GM12892 (cell line): ENCODE results near the gene C1orf122. TPM values are rescaled to one million over a fixed set of nuclear protein-coding genes. Genes with fewer than 3 reads are reported as not detected.
"Not testable (repeated sequence)": the region's sequence is repeated elsewhere in the genome, so short reads cannot be mapped to it uniquely, and the experiment has no call there.

Experiments used
- DNase-seq: peaks from one replicate; pipeline ENCODE4 v3.0.0; 2011; ENCODE audit not compliant: insufficient read length
- FAIRE-seq: peaks from 2 replicates; lab custom pipeline; 2011; peaks lifted over from hg19 to GRCh38; lab: Jason Lieb, UNC
- POLR2A ChIP-seq: IDR thresholded peaks from 2 replicates; pipeline ENCODE4 v1.6.1; 2011; ENCODE audit warnings: low read depth, low read length, control low read depth
- POLR2AphosphoS5 ChIP-seq: IDR thresholded peaks from 2 replicates; pipeline ENCODE4 v1.6.1; 2011; ENCODE audit warnings: low read depth, low read length, control low read depth
- TAF1 ChIP-seq: IDR thresholded peaks from 2 replicates; pipeline ENCODE4 v1.6.1; 2011; ENCODE audit warnings: low read depth, mild to moderate bottlenecking, control low read depth, low read length, borderline replicate concordance
- polyA plus RNA-seq: library from polyadenylated mRNA; unstranded; fragments of >200 nt; gene quantifications from one replicate; pipeline ENCODE4 v1.2.1, GENCODE V29; 2012; ENCODE audit warnings: missing spikeins, inconsistent platforms; ENCODE audit not compliant: missing spikeins

C1orf122 gene
- 11.1 TPM for polyA plus RNA-seq

GRCh38 chr1:37807555-37808368 is at the start of gene C1orf122, which contains the start of gene YRDC:
TSS of gene C1orf122 (plus strand) at chr1:37807790. CDS start at chr1:37808405, 615 bp downstream.
TSS of gene YRDC (minus strand) at chr1:37808208. CDS start at chr1:37808180, 28 bp downstream.
- FAIRE-seq = peak; percentile 91
- TF ChIP-seq POLR2AphosphoS5 = peak; percentile 81
- TF ChIP-seq TAF1 = peak; percentile 69
- peak; percentile 88; the same call in 1 of the 2 replicates for TF ChIP-seq POLR2A
- DNase-seq = peak; percentile 99

DNA sequence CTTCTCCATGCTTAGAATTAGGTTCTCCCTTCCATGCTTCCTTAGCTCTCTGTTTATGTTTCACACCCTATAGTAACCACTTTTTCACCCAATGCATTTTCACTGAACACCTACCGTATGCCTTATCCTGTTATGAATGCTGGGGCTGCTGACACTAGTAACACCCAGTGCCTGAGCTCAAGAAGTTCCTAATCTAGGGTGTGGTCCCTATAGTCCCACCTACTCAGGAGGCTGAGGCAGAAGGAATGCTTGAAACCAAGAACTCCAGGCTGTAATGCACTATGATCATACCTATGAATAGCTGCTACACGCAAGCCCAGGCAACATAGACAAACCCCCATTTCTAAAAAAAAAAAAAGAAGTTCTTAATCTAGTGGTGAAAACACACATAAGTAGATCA is 48.1 kb upstream of the C1orf122 start:
- FAIRE-seq (no peak), DNase-seq (no peak)
- TF ChIP-seq POLR2A = no peak
- TF ChIP-seq POLR2AphosphoS5 = no peak
- no peak for TF ChIP-seq TAF1

DNA sequence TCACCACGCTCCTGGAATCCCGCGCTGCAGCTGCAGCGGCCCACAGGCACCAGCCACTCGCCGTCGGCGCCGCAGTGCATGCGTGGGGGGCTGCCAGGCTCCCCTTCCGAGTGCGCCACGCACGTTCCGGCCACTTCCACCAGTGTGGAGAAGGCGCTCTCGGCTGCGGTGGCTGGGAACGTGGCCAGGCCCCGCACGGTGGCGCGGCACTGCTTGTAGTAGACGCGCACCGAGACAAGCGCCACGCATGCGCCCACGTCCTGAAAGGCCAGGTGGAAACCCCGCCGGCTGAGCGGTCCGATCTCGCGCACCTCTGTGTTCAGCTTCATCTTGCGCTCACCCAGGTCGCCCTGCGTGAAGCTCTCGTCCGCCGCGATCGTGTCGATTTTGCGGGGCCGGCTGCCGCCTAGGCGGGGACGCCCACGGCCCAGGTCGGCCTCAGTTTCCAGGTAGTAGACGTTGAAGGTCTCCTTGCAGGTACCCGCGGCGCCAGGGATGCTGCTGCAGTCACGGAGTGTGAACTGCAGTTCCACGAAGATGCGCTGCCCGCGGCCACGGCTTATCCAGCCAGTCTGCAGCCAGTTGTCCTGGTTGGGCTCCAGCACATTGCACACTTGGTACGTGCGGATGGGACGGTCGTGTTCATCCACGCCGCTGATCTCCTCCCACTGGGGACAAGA is 46.0 kb upstream of the C1orf122 start:
- DNase-seq (no peak), FAIRE-seq (no peak)
- TF ChIP-seq TAF1 = no peak
- TF ChIP-seq POLR2A = no peak
- no peak for TF ChIP-seq POLR2AphosphoS5

DNA sequence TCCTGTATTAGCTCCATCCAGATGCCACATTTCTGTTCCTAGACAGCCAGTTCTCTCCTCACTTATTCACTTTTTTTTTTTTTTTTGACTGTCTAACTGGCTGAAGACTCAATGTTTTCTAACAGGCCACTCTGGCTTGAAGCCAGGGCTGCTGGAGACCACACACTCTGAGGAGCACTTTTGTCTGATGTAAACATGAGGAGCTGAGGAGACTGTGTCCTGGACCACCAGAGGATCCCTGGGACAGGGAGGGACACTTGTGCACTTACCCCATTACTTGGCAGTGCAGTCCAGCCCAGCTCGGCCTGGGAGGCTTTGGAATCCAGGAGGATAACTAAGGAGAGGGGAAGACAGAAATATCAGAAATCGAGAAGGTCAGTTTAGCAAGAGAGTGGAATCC is 45.1 kb upstream of the C1orf122 start:
- no peak for FAIRE-seq
- TF ChIP-seq POLR2AphosphoS5 = no peak
- no peak for DNase-seq

DNA sequence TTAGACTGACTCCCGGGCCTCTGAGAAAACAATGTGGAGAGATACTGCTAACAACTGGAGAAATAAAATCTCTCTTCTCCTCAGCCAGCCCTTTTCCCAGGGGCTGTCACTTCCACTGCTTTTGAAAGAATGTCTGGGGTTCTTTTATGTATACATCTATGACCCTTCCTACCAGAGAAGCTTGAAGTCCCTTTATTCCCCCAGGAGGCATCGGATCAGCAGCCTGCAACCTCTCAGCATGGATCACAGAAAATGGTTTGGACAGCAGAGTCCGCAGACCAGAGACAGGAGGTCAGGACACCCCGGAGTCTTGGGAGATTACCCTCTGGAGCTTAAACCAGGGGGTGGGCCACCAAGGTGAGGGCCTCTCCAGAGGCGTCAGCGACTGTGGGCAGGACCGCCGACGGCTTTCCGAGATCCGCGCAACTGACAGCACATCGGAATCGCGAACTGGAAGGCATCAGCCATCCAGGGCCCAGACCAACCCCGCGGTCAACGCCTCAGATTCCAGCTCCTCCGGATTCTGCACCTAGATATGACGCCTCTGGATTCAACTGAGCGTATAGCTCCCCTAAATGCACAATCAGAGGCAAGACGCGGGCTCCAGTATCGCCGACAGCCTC is 43.7 kb upstream of the C1orf122 start:
- FAIRE-seq (no peak), DNase-seq (no peak)
- TF ChIP-seq TAF1 (no peak), POLR2A (no peak), POLR2AphosphoS5 (no peak)

DNA sequence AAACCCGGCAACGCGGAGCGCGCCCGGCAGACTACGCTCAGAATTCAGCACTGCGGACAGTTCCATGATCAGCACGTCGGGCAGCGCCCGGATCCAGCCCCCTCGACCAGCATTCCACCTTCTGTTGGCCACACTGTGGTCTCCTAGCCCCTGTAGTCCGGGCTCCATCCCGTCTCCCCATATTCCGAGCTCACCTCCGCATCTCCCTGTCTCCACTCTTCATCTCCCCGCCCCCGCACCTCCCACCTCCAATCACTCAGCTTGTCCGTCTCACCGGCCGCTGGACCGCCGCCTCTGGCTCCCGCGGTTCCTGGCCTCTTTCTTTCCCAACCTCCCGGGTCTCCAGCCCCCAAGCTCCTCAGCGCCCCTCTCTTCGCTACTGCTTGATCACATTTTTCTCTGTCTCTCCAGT is 43.2 kb upstream of the C1orf122 start:
- DNase-seq (no peak), FAIRE-seq (no peak)
- TF ChIP-seq POLR2AphosphoS5 (no peak), POLR2A (no peak), TAF1 (no peak)

DNA sequence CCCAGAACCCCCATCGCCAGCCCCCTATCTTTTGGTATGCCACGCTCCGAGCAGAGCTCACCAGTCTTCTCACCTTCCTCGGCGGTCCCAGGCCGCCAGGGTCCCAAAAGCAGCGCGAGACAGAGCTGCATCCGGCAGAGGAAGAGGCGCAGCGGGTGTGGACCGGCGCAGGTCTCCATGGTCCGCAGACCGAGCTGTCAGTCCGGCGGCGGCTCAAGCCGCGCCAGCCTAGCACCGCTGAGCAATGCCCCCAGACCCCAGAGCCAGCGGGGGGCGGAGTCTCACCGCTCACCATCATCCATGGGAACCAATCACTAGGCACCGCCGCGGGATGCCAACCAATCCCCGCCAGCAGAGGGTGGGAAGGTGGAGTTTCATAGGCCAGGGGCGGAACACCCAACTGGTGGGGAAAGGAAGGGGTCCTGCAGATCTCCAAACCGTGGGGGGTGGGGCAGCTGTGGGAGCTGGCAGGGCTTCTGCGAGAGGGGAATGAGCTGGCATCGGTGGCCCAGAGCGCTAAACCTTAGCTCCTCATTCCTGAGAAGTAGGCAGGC is 42.6 kb upstream of the C1orf122 start, which contains the start of gene EPHA10:
Gene EPHA10, minus strand, starts transcription at position 233 of the 554 bp plus-strand sequence. Its CDS starts 54 bp downstream, at position 179.
- no peak for DNase-seq
- FAIRE-seq = no peak
- TF ChIP-seq POLR2A (no peak), POLR2AphosphoS5 (no peak), TAF1 (no peak)

DNA sequence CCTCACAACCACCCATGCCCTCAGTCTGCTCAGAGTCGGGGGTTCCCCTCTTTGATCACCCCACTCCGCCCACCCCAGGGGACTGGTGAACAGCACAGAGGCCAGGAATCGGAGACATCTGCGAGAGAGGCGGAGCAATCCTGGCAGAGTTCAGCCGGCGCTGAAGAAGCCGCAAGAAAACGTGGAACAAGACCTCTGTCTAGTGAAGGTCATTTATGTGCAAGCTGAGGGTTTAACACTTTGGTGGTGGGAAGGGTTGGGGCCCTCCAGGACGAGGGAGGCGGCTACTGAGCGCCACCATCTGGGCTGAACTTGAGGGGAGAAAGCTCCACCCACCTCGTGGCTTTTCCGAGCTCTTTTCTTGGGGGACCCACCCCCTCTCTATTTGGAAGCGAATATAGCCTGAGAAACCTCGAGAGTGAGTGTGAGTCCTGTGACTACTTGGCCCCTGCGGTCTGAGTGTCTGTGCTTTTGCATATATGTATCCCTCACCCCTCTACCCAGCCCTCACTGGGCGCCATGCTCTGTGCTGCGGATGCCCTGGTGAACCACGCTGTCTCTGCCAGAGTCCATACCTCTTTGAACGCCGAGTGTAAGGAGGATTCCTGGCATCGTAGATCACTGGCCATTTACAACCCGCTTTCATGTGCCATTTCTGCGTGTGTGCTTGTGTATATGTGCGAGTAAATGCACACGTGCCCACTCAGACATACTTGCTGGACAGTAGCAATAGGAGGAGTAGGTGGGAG is 41.5 kb upstream of the C1orf122 start:
- FAIRE-seq = no peak
- no peak for TF ChIP-seq POLR2AphosphoS5
- TF ChIP-seq TAF1 = no peak
- TF ChIP-seq POLR2A = no peak

DNA sequence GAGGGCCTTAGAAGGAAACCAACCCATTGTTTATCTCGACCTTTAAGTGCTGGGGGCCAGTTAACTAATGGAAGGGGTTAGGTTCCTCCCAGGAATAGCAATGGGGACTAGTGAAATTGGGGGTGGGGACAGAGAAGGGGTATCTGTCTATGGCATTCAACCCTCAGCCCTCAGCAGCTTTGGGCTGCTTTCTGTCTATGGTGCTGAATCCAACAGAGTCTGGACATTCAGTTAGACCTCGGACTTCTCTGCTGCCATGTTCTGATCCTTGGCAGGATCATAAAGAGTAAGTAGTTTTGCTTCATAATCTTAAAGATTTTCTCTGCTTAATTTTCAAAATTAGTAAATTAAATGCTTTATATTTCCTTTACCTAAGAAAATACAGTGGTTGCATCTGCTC is 40.1 kb upstream of the C1orf122 start:
- DNase-seq = no peak
- TF ChIP-seq POLR2A = no peak
- TF ChIP-seq POLR2AphosphoS5 = no peak
- TF ChIP-seq TAF1 = no peak
- FAIRE-seq = no peak

More for the DNA sequence above, 41.5 kb upstream of the C1orf122 start:
- no peak for DNase-seq

DNA sequence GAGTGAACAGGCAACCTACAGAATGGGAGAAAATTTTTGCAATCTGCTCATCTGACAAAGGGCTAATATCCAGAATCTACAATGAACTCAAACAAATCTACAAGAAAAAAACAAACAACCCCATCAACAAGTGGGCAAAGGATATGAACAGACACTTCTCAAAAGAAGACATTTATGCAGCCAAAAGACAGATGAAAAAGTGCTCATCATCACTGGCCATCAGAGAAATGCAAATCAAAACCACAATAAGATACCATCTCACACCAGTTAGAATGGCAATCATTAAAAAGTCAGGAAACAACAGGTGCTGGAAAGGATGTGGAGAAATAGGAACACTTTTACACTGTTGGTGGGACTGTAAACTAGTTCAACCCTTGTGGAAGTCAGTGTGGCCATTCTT is 36.1 kb upstream of the C1orf122 start:
- not testable (repeated sequence) for FAIRE-seq

More for the DNA sequence above, 36.1 kb upstream of the C1orf122 start:
- DNase-seq = not testable (repeated sequence)
